Thyroid gland (tissue), 4 donors: ENCODE results near the gene MYO5A. TPM values are rescaled to one million over a fixed set of nuclear protein-coding genes. Genes with fewer than 3 reads are reported as not detected.

ENCODE experiments used
- DNase-seq, 2 donors: peaks; one replicate each; pipeline ENCODE4 v3.0.0-alpha.2; 2019
- H3K27ac ChIP-seq, 3 donors: fragments of 200-600 bp; sonication (generic); 1 replicate in 2 of 3; 2 replicates in 1 of 3; pipeline ENCODE4 v1.5.1; 2016 to 2019; ENCODE audit warnings: mild to moderate bottlenecking in 1 of 3, moderate library complexity in 1 of 3
- H3K27me3 ChIP-seq: fragments of 200-600 bp; sonication (generic); one replicate; pipeline ENCODE4 v1.5.1; 2019
- H3K36me3 ChIP-seq, 2 donors: fragments of 200-600 bp; sonication (generic); one replicate each; pipeline ENCODE4 v1.5.1; 2016 to 2019
- H3K4me1 ChIP-seq, 2 donors: fragments of 200-600 bp; sonication (generic); one replicate each; pipeline ENCODE4 v1.5.1; 2017 to 2019
- H3K4me3 ChIP-seq, 3 donors: fragments of 200-600 bp; sonication (generic); replicated peaks in 1 of 3; 1 replicate in 2 of 3; 2 replicates in 1 of 3; pipeline ENCODE4 v1.5.1; 2016; ENCODE audit warnings: mild to moderate bottlenecking in 1 of 3
- H3K9me3 ChIP-seq: fragments of 200-600 bp; sonication (generic); one replicate; pipeline ENCODE4 v1.5.1; 2017
- CTCF ChIP-seq, 6 experiments: fragments of 200-600 bp in 3 of 6; fragments of 450-650 bp in 3 of 6; sonication (generic) in 3 of 6; IDR thresholded peaks; one replicate each; pipeline ENCODE4 v1.5.1; 2016 to 2019; ENCODE audit warnings: antibody characterized with exemption in 6 of 6, mild to moderate bottlenecking in 2 of 6, inconsistent platforms in 1 of 6, moderate library complexity in 1 of 6
- POLR2A ChIP-seq, 2 donors: fragments of 450-650 bp; IDR thresholded peaks; one replicate each; pipeline ENCODE4 v1.6.1; 2017; ENCODE audit warnings: antibody characterized with exemption in 2 of 2, mild to moderate bottlenecking in 2 of 2, moderate library complexity in 1 of 2
- WGBS, 2 donors: methylation state at CpG; one replicate each; pipeline ENCODE4 v1.1.5; 2017; 5-methylcytosine and 5-hydroxymethylcytosine counted together
- intact Hi-C: fragments of 100-400 bp; cut with DNase I; formaldehyde crosslinking; loops from one replicate; pipeline ENCODE4 v1.15.1; 2023
- total RNA-seq, 4 donors: library from RNA; depleted of rRNA; stranded (reverse); fragments of >200 nt; gene quantifications; one replicate each; pipeline ENCODE4 v1.2.3, GENCODE V29; 2016

The MYO5A gene
- total RNA-seq, 4 donors from 2014 or later, result 23.3 to 44.1 (median 34.7) TPM

- intact Hi-C loops, result no loop called here
- WGBS, 2 donors, result 69 to 77% methylated on average over 3 of the region's 3 CpGs
- DNase-seq, result no peak
- H3K27me3 ChIP-seq, result no peaks in the 10 kb centered on the region
- no peaks in the 10 kb centered on the region for H3K9me3 ChIP-seq
- no peak overlapping the region for H3K27ac ChIP-seq
- H3K4me3 ChIP-seq, result no peak overlapping the region
- peaks cover 5 to 8% of the 10 kb centered on the region in 2 donors for H3K4me1 ChIP-seq
- H3K36me3 ChIP-seq, result no peaks in the 10 kb centered on the region
- no peak for TF ChIP-seq CTCF (IDR thresholded peaks at IDR 0.05)
- no peak for TF ChIP-seq POLR2A (IDR thresholded peaks at IDR 0.05)
Observed at GRCh38 chr15:52523192-52523591, 5.5 kb downstream of the MYO5A start.

- 88 to 92% methylated on average over 3 of the region's 3 CpGs for WGBS, 2 donors
Observed at GRCh38 chr15:52521682-52522081, 7.0 kb downstream of the MYO5A start.

GRCh38 chr15:52520421-52520820, 8.3 kb downstream of the MYO5A start:
- Histone ChIP-seq H3K4me3 (no peak overlapping the region), H3K9me3 (no peaks in the 10 kb centered on the region), H3K4me1 (no peaks in the 10 kb centered on the region), H3K36me3 (no peaks in the 10 kb centered on the region), H3K27ac (no peak overlapping the region), H3K27me3 (no peaks in the 10 kb centered on the region)
- TF ChIP-seq CTCF (IDR thresholded peaks at IDR 0.05), result no peak
- no peak for TF ChIP-seq POLR2A (IDR thresholded peaks at IDR 0.05)
- intact Hi-C loops, result no loop called here
- no peak for DNase-seq

More at GRCh38 chr15:52521682-52522081, 7.0 kb downstream of the MYO5A start:
- H3K27me3 ChIP-seq, result no peaks in the 10 kb centered on the region
- intact Hi-C loops, result no loop called here
- no peaks in the 10 kb centered on the region for H3K4me1 ChIP-seq
- no peak overlapping the region for H3K27ac ChIP-seq
- H3K4me3 ChIP-seq, result no peak overlapping the region
- DNase-seq, result no peak
- TF ChIP-seq POLR2A (IDR thresholded peaks at IDR 0.05) (no peak), CTCF (IDR thresholded peaks at IDR 0.05) (no peak)
- H3K9me3 ChIP-seq, result no peaks in the 10 kb centered on the region
- no peaks in the 10 kb centered on the region for H3K36me3 ChIP-seq

- H3K4me1 ChIP-seq, result no peaks in the 10 kb centered on the region
- DNase-seq, result no peak
- H3K36me3 ChIP-seq, result no peaks in the 10 kb centered on the region
- intact Hi-C loops, result no loop called here
- TF ChIP-seq POLR2A (IDR thresholded peaks at IDR 0.05) (no peak), CTCF (IDR thresholded peaks at IDR 0.05) (no peak)
- no peak overlapping the region for H3K4me3 ChIP-seq
- no peak overlapping the region for H3K27ac ChIP-seq
- H3K9me3 ChIP-seq, result no peaks in the 10 kb centered on the region
- no peaks in the 10 kb centered on the region for H3K27me3 ChIP-seq
- 76 to 79% methylated on average over 8 of the region's 8 CpGs for WGBS, 2 donors
Observed at GRCh38 chr15:52518487-52519371, 10.0 kb downstream of the MYO5A start.

- DNase-seq, result no peak
- H3K9me3 ChIP-seq, result no peaks in the 10 kb centered on the region
- H3K36me3 ChIP-seq, result no peaks in the 10 kb centered on the region
- H3K4me1 ChIP-seq, result no peaks in the 10 kb centered on the region
- intact Hi-C loops, result no loop called here
- 100% methylated on average over 1 of the region's 1 CpG for WGBS, 2 donors
- TF ChIP-seq POLR2A (IDR thresholded peaks at IDR 0.05) (no peak), CTCF (IDR thresholded peaks at IDR 0.05) (no peak)
- H3K27me3 ChIP-seq, result no peaks in the 10 kb centered on the region
- no peak overlapping the region for H3K27ac ChIP-seq
- H3K4me3 ChIP-seq, result no peak overlapping the region
Observed at GRCh38 chr15:52517014-52517413, 11.7 kb downstream of the MYO5A start.
